T-cell (primary cell): ENCODE results near the gene CCNL2. TPM values are rescaled to one million over a fixed set of nuclear protein-coding genes. Genes with fewer than 3 reads are reported as not detected.

Source experiments
- ATAC-seq, 4 experiments: fragments of 200-7000 bp in 3 of 4; fragments of 150-1000 bp in 1 of 4; cut with Tn5 transposase; replicated peaks in 1 of 4; 1 replicate in 3 of 4; 2 replicates in 1 of 4; pipeline ENCODE4 v1.10.0; 2021; ENCODE audit warnings: moderate library complexity in 3 of 4, mild to moderate bottlenecking in 2 of 4, moderate number of reproducible peaks in 1 of 4
- CTCF ChIA-PET, 2 donors: fragments of 300-600 bp; sonication (Branson Sonifier 250); formaldehyde crosslinking; loops; one replicate each; lab custom pipeline; 2022; ENCODE audit warnings: antibody characterized with exemption in 2 of 2; lab: Charles Lee
- POLR2A ChIA-PET, 2 donors: fragments of 300-600 bp; sonication (Branson Sonifier 250); formaldehyde crosslinking; loops; one replicate each; lab custom pipeline; 2022; ENCODE audit warnings: antibody characterized with exemption in 2 of 2; lab: Charles Lee
- DNase-seq, 35 experiments: peaks; one replicate each; pipeline versions ENCODE4 v3.0.0 to v3.0.0-alpha.2; 2013 to 2023
- H3K27ac ChIP-seq: one replicate; pipeline ENCODE4 v1.5.1; 2013; ENCODE audit warnings: low read length
- H3K27me3 ChIP-seq, 2 experiments: replicated peaks in 1 of 2; 1 replicate in 1 of 2; 2 replicates in 1 of 2; pipeline versions ENCODE4 v1.6.1 to v1.7.0; 2013; ENCODE audit warnings: low read length in 1 of 2, mixed read lengths in 1 of 2; ENCODE audit not compliant: control insufficient read depth in 2 of 2, insufficient read depth in 2 of 2; ENCODE audit errors: extremely low read depth in 1 of 2
- H3K36me3 ChIP-seq, 2 donors: 1 replicate in 1 of 2; 2 replicates in 1 of 2; pipeline versions ENCODE4 v1.6.1 to v1.7.0; 2013; ENCODE audit warnings: low read length in 1 of 2; ENCODE audit not compliant: control insufficient read depth in 2 of 2, insufficient read depth in 1 of 2; ENCODE audit errors: extremely low read depth in 1 of 2
- H3K4me1 ChIP-seq, 2 experiments: 1 replicate in 1 of 2; 2 replicates in 1 of 2; pipeline versions ENCODE4 v1.6.1 to v1.7.0; 2013; ENCODE audit warnings: low read length in 2 of 2, mixed read lengths in 1 of 2; ENCODE audit not compliant: insufficient read depth in 2 of 2, control insufficient read depth in 1 of 2; ENCODE audit errors: extremely low read depth in 1 of 2
- H3K4me3 ChIP-seq, 2 donors: 1 replicate in 1 of 2; 2 replicates in 1 of 2; pipeline versions ENCODE4 v1.5.1 to v1.7.0; 2013; ENCODE audit warnings: mild to moderate bottlenecking in 2 of 2, low read length in 1 of 2, moderate library complexity in 1 of 2; ENCODE audit not compliant: control insufficient read depth in 1 of 2; ENCODE audit errors: extremely low read depth in 1 of 2
- H3K9me3 ChIP-seq: 2 replicates; pipeline ENCODE4 v1.7.0; 2013
- H3K27ac Mint-ChIP-seq, 2 donors: one replicate each; pipeline ENCODE4 v1.8.0; 2020 to 2021; ENCODE audit warnings: mild to moderate bottlenecking in 2 of 2, mixed read lengths in 2 of 2
- H3K27me3 Mint-ChIP-seq, 2 donors: one replicate each; pipeline ENCODE4 v1.8.0; 2021 to 2022; ENCODE audit warnings: mixed read lengths in 2 of 2
- H3K36me3 Mint-ChIP-seq: one replicate; pipeline ENCODE4 v1.8.0; 2021; ENCODE audit warnings: mixed read lengths
- H3K4me1 Mint-ChIP-seq, 3 donors: one replicate each; pipeline ENCODE4 v1.8.0; 2020 to 2022; ENCODE audit warnings: mixed read lengths in 3 of 3, mild to moderate bottlenecking in 1 of 3
- H3K4me3 Mint-ChIP-seq, 3 donors: one replicate each; pipeline ENCODE4 v1.8.0; 2020 to 2022; ENCODE audit warnings: mild to moderate bottlenecking in 3 of 3, mixed read lengths in 3 of 3, moderate library complexity in 3 of 3
- H3K9me3 Mint-ChIP-seq, 3 donors: one replicate each; pipeline ENCODE4 v1.8.0; 2020 to 2022; ENCODE audit warnings: mixed read lengths in 3 of 3
- WGBS: methylation state at CpG from one replicate; pipeline ENCODE4 v1.1.5; 2013; ENCODE audit warnings: missing lambda C conversion rate; ENCODE audit not compliant: insufficient coverage; 5-methylcytosine and 5-hydroxymethylcytosine counted together
- total RNA-seq, 35 experiments: library from RNA in 6 of 35; stranded (reverse) in 6 of 35; fragments of 120-200 nt in 1 of 35; gene quantifications; one replicate each; pipeline versions ENCODE4 v1.2.1 to v1.2.4 and lab custom pipeline; 2013 to 2026

Gene CCNL2
- total RNA-seq, 5 donors from 2014 or later (not counting 1 experiment from before 2014, with no cell fraction given) = 250 to 418 (median 376) TPM

DNA sequence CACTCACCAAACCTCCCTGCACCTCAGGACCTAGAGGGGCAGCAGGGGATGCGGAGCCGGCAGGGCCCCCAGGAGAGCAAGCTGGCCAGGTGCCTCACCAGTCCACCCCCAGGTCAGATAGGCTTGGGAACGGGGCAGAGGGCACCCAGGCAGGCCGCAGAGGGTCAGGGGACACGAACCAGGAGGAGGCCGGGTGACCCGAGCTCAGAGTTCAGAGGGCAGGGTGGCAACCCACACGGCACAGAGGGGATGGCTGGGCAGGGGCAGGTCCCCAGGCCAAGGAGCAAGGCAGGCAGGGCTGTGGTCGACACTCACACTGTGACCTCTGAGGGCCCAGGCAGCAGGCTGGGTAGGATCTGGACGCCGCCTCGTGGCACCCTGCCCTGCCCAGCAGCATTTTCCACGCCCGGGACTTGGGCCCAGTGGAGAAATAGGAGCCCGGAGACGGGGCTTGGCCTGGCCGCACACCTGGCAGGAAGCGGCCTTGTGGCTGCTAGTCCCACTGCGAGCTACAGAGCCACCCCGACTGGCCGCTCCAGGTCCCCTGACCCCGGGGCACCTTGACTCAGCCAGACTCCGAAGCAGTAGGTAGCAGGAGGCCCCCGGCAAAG, 55.2 kb downstream of the CCNL2 start:
- no peaks in the 10 kb centered on the region for H3K9me3 ChIP-seq
- H3K27ac ChIP-seq = no peak overlapping the region
- Mint-ChIP-seq H3K27ac (no peak overlapping the region), H3K4me3 (no peak overlapping the region), H3K9me3 (no peaks in the 10 kb centered on the region), H3K27me3 (no peaks in the 10 kb centered on the region), H3K36me3 (peaks cover 10% of the 10 kb centered on the region), H3K4me1 (peaks cover 17 to 23% (median 20%) of the 10 kb centered on the region in 3 donors)
- H3K4me3 ChIP-seq = no peak overlapping the region
- peaks cover 4 to 8% of the 10 kb centered on the region in 2 donors for H3K36me3 ChIP-seq
- H3K4me1 ChIP-seq = peaks cover 2 to 44% of the 10 kb centered on the region in 2 experiments
- DNase-seq = no peak
- CTCF ChIA-PET = no interaction called here
- 92% methylated on average over 23 of the region's 24 CpGs for WGBS
- ATAC-seq = no peak
- H3K27me3 ChIP-seq = no peaks in the 10 kb centered on the region
- POLR2A ChIA-PET = no interaction called here

- ATAC-seq (no peak), DNase-seq (no peak)
- H3K36me3 ChIP-seq = peaks cover 8% of the 10 kb centered on the region in 2 donors
- no peaks in the 10 kb centered on the region for H3K27me3 ChIP-seq
- ChIA-PET CTCF (no interaction called here), POLR2A (no interaction called here)
- Mint-ChIP-seq H3K27ac (no peak overlapping the region), H3K4me3 (no peak overlapping the region), H3K27me3 (no peaks in the 10 kb centered on the region), H3K36me3 (peaks cover 10% of the 10 kb centered on the region), H3K4me1 (peaks cover 12 to 18% (median 15%) of the 10 kb centered on the region in 3 donors), H3K9me3 (no peaks in the 10 kb centered on the region)
- H3K4me1 ChIP-seq = peaks cover 2 to 35% of the 10 kb centered on the region in 2 experiments
- no peak overlapping the region for H3K4me3 ChIP-seq
- 88% methylated on average over 11 of the region's 18 CpGs for WGBS
- no peak overlapping the region for H3K27ac ChIP-seq
- no peaks in the 10 kb centered on the region for H3K9me3 ChIP-seq
Observed at GRCh38 chr1:1342584-1343115, 56.5 kb downstream of the CCNL2 start.

GRCh38 chr1:1342061-1342562, 57.0 kb downstream of the CCNL2 start:
- Mint-ChIP-seq H3K27ac (no peak overlapping the region), H3K4me1 (peaks cover 7 to 12% (median 10%) of the 10 kb centered on the region in 3 donors), H3K9me3 (no peaks in the 10 kb centered on the region), H3K36me3 (peaks cover 10% of the 10 kb centered on the region), H3K27me3 (no peaks in the 10 kb centered on the region), H3K4me3 (no peak overlapping the region)
- CTCF ChIA-PET = no interaction called here
- no peak overlapping the region for H3K4me3 ChIP-seq
- DNase-seq = no peak
- H3K27me3 ChIP-seq = no peaks in the 10 kb centered on the region
- POLR2A ChIA-PET = no interaction called here
- 98% methylated on average over 28 of the region's 28 CpGs for WGBS
- H3K36me3 ChIP-seq = peaks cover 8% of the 10 kb centered on the region in 2 donors
- H3K9me3 ChIP-seq = no peaks in the 10 kb centered on the region
- ATAC-seq = no peak
- no peak overlapping the region for H3K27ac ChIP-seq
- peaks cover 0 to 30% of the 10 kb centered on the region in 2 experiments for H3K4me1 ChIP-seq

- DNase-seq (no peak), ATAC-seq (no peak)
- Mint-ChIP-seq H3K4me1 (peaks cover 2 to 7% (median 5%) of the 10 kb centered on the region in 3 donors), H3K27me3 (no peaks in the 10 kb centered on the region), H3K4me3 (no peak overlapping the region), H3K27ac (no peak overlapping the region), H3K36me3 (peaks cover 10% of the 10 kb centered on the region), H3K9me3 (no peaks in the 10 kb centered on the region)
- H3K27ac ChIP-seq = no peak overlapping the region
- peaks cover 8% of the 10 kb centered on the region in 2 donors for H3K36me3 ChIP-seq
- ChIA-PET CTCF (no interaction called here), POLR2A (no interaction called here)
- H3K4me3 ChIP-seq = no peak overlapping the region
- no peaks in the 10 kb centered on the region for H3K27me3 ChIP-seq
- H3K9me3 ChIP-seq = no peaks in the 10 kb centered on the region
- peaks cover 0 to 25% of the 10 kb centered on the region in 2 experiments for H3K4me1 ChIP-seq
- 92% methylated on average over 16 of the region's 17 CpGs for WGBS
Observed at GRCh38 chr1:1341549-1342021, 57.5 kb downstream of the CCNL2 start.

- WGBS = 94% methylated on average over 36 of the region's 36 CpGs
- Histone ChIP-seq H3K36me3 (peaks cover 8 to 9% of the 10 kb centered on the region in 2 donors), H3K9me3 (no peaks in the 10 kb centered on the region), H3K4me3 (no peak overlapping the region), H3K27me3 (no peaks in the 10 kb centered on the region), H3K27ac (no peak overlapping the region), H3K4me1 (peaks cover 0 to 19% of the 10 kb centered on the region in 2 experiments)
- ATAC-seq (no peak), DNase-seq (no peak)
- H3K27me3 Mint-ChIP-seq = no peaks in the 10 kb centered on the region
- no peak overlapping the region for H3K27ac Mint-ChIP-seq
- H3K4me3 Mint-ChIP-seq = no peak overlapping the region
- CTCF ChIA-PET = no interaction called here
- H3K9me3 Mint-ChIP-seq = no peaks in the 10 kb centered on the region
- H3K36me3 Mint-ChIP-seq = peaks cover 10% of the 10 kb centered on the region
- H3K4me1 Mint-ChIP-seq = peaks cover 0 to 3% (median 2%) of the 10 kb centered on the region in 3 donors
- POLR2A ChIA-PET = no interaction called here
Observed at GRCh38 chr1:1340791-1341548, 58.2 kb downstream of the CCNL2 start.

DNA sequence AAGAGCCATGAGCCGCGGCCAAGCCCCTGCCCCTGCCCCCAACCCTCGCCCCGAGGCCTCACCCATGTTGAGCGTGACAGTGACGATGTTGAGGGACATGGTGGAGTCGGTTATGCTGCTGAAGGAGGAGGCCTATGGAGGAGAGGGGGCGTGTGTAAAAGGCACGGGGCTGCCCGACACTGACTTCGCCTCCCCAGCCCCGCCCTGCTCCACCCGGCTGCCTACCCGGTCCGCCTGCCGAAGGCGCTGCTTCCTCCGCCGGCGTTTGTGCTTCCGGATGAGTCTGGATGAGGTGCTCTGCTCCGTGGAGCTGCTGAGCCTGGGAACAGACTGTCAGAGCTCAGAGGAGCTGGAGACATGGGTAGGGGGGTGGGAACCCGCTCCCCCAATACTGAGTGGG, 59.0 kb downstream of the CCNL2 start:
- H3K4me3 ChIP-seq = no peak overlapping the region
- POLR2A ChIA-PET = no interaction called here
- peaks cover 0 to 3% (median 2%) of the 10 kb centered on the region in 3 donors for H3K4me1 Mint-ChIP-seq
- H3K4me1 ChIP-seq = peaks cover 0 to 14% of the 10 kb centered on the region in 2 experiments
- ATAC-seq = no peak
- no peaks in the 10 kb centered on the region for H3K9me3 Mint-ChIP-seq
- DNase-seq = no peak
- no peaks in the 10 kb centered on the region for H3K27me3 Mint-ChIP-seq
- H3K27ac Mint-ChIP-seq = no peak overlapping the region
- WGBS = 95% methylated on average over 21 of the region's 23 CpGs
- CTCF ChIA-PET = interaction anchor here in 1 of 2 donors (0.6 kb wide), 1 partner anchor 32 kb away, joined by 4 read pairs; no protein-coding TSS in a partner anchor
- no peak overlapping the region for H3K27ac ChIP-seq
- peaks cover 10% of the 10 kb centered on the region for H3K36me3 Mint-ChIP-seq
- H3K4me3 Mint-ChIP-seq = no peak overlapping the region
- H3K36me3 ChIP-seq = peaks cover 8 to 10% of the 10 kb centered on the region in 2 donors
- H3K9me3 ChIP-seq = no peaks in the 10 kb centered on the region
- no peaks in the 10 kb centered on the region for H3K27me3 ChIP-seq
